ENCODE results near the gene UST. TPM values are rescaled to one million over a fixed set of nuclear protein-coding genes. Genes with fewer than 3 reads are reported as not detected.

UST gene
- polyA plus RNA-seq, 1 donor (not counting 4 experiments of a cell fraction or from before 2014, with no cell fraction given): 6.1 TPM

GRCh38 chr6:148845464-148845863 is 98.6 kb downstream of the UST start:
- no peak for FAIRE-seq
- TF ChIP-seq CTCF (optimal IDR thresholded peaks at IDR 0.05 in 1 of 3, IDR thresholded peaks at IDR 0.05 in 1 of 3, conservative IDR thresholded peaks at IDR 0.05 in 1 of 3; ENCODE audit: extremely low read depth in 1 of 3, insufficient read depth in 2 of 3, low read length in 3 of 3): no peak
- no peak for TF ChIP-seq EZH2 (IDR thresholded peaks at IDR 0.05; ENCODE audit: low read length)
- no peak overlapping the region for H3K4me3 ChIP-seq (ENCODE audit: control insufficient read depth in 2 of 3, extremely low read depth in 1 of 3, insufficient read depth in 2 of 3, low read depth in 1 of 3, low read length in 3 of 3)
- H4K20me1 ChIP-seq (ENCODE audit: control insufficient read depth, extremely low read depth, insufficient read depth, low read length): no peaks in the 10 kb centered on the region
- DNase-seq (ENCODE audit: low read depth, low spot score): no peak
- H3K36me3 ChIP-seq (ENCODE audit: control insufficient read depth in 2 of 2, extremely low read depth in 1 of 2, insufficient read depth in 2 of 2, low read length in 2 of 2): no peaks in the 10 kb centered on the region
- H3K9me1 ChIP-seq (ENCODE audit: control insufficient read depth, extremely low read depth, insufficient read depth, low read length): peaks cover 3% of the 10 kb centered on the region
- H3K9ac ChIP-seq (ENCODE audit: control insufficient read depth, extremely low read depth, insufficient read depth, low read length): no peak overlapping the region
- peaks cover 4% of the 10 kb centered on the region for H3K4me1 ChIP-seq (ENCODE audit: control insufficient read depth, extremely low read depth, insufficient read depth, low read length)
- no peak overlapping the region for H3K4me2 ChIP-seq (ENCODE audit: control insufficient read depth, extremely low read depth, insufficient read depth, low read depth, low read length)
- H2AFZ ChIP-seq (ENCODE audit: control insufficient read depth, low read length): no peak overlapping the region
- H3K27ac ChIP-seq (ENCODE audit: control insufficient read depth, insufficient read depth, low read length): no peak overlapping the region
- no peaks in the 10 kb centered on the region for H3K27me3 ChIP-seq (ENCODE audit: control insufficient read depth, extremely low read depth, insufficient read depth, low read length)
- H3K79me2 ChIP-seq (ENCODE audit: control insufficient read depth, insufficient read depth, low read length): no peaks in the 10 kb centered on the region
- H3K9me3 ChIP-seq (ENCODE audit: control insufficient read depth, low read depth, low read length): no peaks in the 10 kb centered on the region
- dilution Hi-C loops (cut with MboI; ENCODE audit: extremely low pct_ligation_motif_present, low sequenced_read_pairs): no loop called here

GRCh38 chr6:148846778-148847761 is 100.2 kb downstream of the UST start:
- Histone ChIP-seq H3K9me3 (ENCODE audit: control insufficient read depth, low read depth, low read length) (no peaks in the 10 kb centered on the region), H4K20me1 (ENCODE audit: control insufficient read depth, extremely low read depth, insufficient read depth, low read length) (no peaks in the 10 kb centered on the region), H2AFZ (ENCODE audit: control insufficient read depth, low read length) (no peak overlapping the region), H3K4me1 (ENCODE audit: control insufficient read depth, extremely low read depth, insufficient read depth, low read length) (no peaks in the 10 kb centered on the region), H3K27me3 (ENCODE audit: control insufficient read depth, extremely low read depth, insufficient read depth, low read length) (no peaks in the 10 kb centered on the region), H3K27ac (ENCODE audit: control insufficient read depth, insufficient read depth, low read length) (no peak overlapping the region), H3K9ac (ENCODE audit: control insufficient read depth, extremely low read depth, insufficient read depth, low read length) (no peak overlapping the region), H3K79me2 (ENCODE audit: control insufficient read depth, insufficient read depth, low read length) (no peaks in the 10 kb centered on the region), H3K9me1 (ENCODE audit: control insufficient read depth, extremely low read depth, insufficient read depth, low read length) (peaks cover 3% of the 10 kb centered on the region), H3K36me3 (ENCODE audit: control insufficient read depth in 2 of 2, extremely low read depth in 1 of 2, insufficient read depth in 2 of 2, low read length in 2 of 2) (no peaks in the 10 kb centered on the region), H3K4me2 (ENCODE audit: control insufficient read depth, extremely low read depth, insufficient read depth, low read depth, low read length) (no peak overlapping the region), H3K4me3 (ENCODE audit: control insufficient read depth in 2 of 3, extremely low read depth in 1 of 3, insufficient read depth in 2 of 3, low read depth in 1 of 3, low read length in 3 of 3) (no peak overlapping the region)
- no peak for FAIRE-seq
- dilution Hi-C loops (cut with MboI; ENCODE audit: extremely low pct_ligation_motif_present, low sequenced_read_pairs): no loop called here
- no peak for TF ChIP-seq CTCF (optimal IDR thresholded peaks at IDR 0.05 in 1 of 3, IDR thresholded peaks at IDR 0.05 in 1 of 3, conservative IDR thresholded peaks at IDR 0.05 in 1 of 3; ENCODE audit: extremely low read depth in 1 of 3, insufficient read depth in 2 of 3, low read length in 3 of 3)
- TF ChIP-seq EZH2 (IDR thresholded peaks at IDR 0.05; ENCODE audit: low read length): no peak
- no peak for DNase-seq (ENCODE audit: low read depth, low spot score)
